ENCODE measurements around the gene WWOX. TPM values are rescaled to one million over a fixed set of nuclear protein-coding genes. Genes with fewer than 3 reads are reported as not detected.
"Not testable (repeated sequence)": the region's sequence is repeated elsewhere in the genome, so short reads cannot be mapped to it uniquely, and the experiment has no call there.

Gene WWOX
- total and polyA plus RNA-seq, 7 donors, result 7.1 to 46.8 (median 16.1) TPM

DNA sequence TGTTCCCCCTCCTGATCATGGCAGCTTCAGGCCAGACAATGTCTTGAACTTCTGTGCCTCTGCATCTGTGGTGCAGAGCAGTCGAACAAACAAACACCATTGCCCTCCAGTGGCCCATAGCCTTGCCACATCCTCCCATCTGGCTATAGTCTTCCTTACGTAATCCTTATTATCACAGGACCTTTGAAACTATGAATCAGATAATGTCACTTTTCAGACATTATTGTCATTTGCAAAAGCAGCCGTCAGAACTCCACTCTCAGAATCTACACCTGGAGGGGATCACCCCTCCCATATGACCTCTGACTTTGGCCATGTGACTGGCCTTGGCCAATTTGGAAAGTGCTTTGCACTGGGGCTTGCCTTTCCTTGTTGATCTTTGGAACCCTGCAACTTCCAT is 1113.8 kb downstream of the WWOX start:
- intact Hi-C loops (cut with DNase I), result no loop called here
- 40 to 61% methylated on average over 3 of the region's 3 CpGs for WGBS, 2 donors
- TF ChIP-seq POLR2AphosphoS5 (IDR thresholded peaks at IDR 0.05) (no peak), EP300 (IDR thresholded peaks at IDR 0.05) (no peak), POLR2A (IDR thresholded peaks at IDR 0.05) (no peak)
- TF ChIP-seq, protein P1, sequence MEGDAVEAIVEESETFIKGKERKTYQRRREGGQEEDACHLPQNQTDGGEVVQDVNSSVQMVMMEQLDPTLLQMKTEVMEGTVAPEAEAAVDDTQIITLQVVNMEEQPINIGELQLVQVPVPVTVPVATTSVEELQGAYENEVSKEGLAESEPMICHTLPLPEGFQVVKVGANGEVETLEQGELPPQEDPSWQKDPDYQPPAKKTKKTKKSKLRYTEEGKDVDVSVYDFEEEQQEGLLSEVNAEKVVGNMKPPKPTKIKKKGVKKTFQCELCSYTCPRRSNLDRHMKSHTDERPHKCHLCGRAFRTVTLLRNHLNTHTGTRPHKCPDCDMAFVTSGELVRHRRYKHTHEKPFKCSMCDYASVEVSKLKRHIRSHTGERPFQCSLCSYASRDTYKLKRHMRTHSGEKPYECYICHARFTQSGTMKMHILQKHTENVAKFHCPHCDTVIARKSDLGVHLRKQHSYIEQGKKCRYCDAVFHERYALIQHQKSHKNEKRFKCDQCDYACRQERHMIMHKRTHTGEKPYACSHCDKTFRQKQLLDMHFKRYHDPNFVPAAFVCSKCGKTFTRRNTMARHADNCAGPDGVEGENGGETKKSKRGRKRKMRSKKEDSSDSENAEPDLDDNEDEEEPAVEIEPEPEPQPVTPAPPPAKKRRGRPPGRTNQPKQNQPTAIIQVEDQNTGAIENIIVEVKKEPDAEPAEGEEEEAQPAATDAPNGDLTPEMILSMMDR (IDR thresholded peaks at IDR 0.05), result no peak

DNA sequence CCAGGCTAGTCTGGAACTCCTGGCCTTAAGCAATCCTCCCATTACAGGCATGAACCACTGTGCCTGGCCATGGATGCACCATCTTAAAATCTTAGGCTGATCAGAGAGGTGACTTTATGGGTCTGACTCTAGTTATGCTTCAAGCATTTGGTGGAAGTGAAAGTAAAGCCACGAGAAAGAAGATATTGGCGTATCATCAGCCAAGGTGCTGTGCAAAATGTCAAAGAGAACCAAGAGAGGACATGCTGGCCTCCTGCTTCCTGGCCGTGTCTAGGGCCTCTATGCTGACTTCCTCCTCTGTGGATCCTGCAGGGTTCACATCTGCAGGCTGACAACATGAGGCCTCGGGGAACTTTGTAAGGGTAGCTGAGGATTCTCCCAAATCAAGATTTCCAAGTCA is 1115.8 kb downstream of the WWOX start:
- TF ChIP-seq POLR2AphosphoS5 (IDR thresholded peaks at IDR 0.05) (no peak), EP300 (IDR thresholded peaks at IDR 0.05) (no peak), POLR2A (IDR thresholded peaks at IDR 0.05) (no peak)
- TF ChIP-seq, protein P1 (IDR thresholded peaks at IDR 0.05), result no peak
- Histone ChIP-seq H3K27ac (no peak overlapping the region), H3K9me3 (no peaks in the 10 kb centered on the region), H3K36me3 (no peaks in the 10 kb centered on the region), H3K27me3 (no peaks in the 10 kb centered on the region), H3K4me3 (no peak overlapping the region), H3K4me1 (peaks cover 0 to 12% (median 5%) of the 10 kb centered on the region in 4 donors)
- no peak for DNase-seq
- intact Hi-C loops (cut with DNase I), result no loop called here
- WGBS, 2 donors, result 65 to 75% methylated on average over 4 of the region's 4 CpGs

More for the DNA sequence above, 1113.8 kb downstream of the WWOX start:
- no peak overlapping the region for H3K27ac ChIP-seq
- no peaks in the 10 kb centered on the region for H3K36me3 ChIP-seq
- no peaks in the 10 kb centered on the region for H3K27me3 ChIP-seq
- H3K4me3 ChIP-seq, result no peak overlapping the region
- peaks cover 0 to 2% (median under 1%) of the 10 kb centered on the region in 4 donors for H3K4me1 ChIP-seq
- H3K9me3 ChIP-seq, result no peaks in the 10 kb centered on the region
- no peak for DNase-seq

DNA sequence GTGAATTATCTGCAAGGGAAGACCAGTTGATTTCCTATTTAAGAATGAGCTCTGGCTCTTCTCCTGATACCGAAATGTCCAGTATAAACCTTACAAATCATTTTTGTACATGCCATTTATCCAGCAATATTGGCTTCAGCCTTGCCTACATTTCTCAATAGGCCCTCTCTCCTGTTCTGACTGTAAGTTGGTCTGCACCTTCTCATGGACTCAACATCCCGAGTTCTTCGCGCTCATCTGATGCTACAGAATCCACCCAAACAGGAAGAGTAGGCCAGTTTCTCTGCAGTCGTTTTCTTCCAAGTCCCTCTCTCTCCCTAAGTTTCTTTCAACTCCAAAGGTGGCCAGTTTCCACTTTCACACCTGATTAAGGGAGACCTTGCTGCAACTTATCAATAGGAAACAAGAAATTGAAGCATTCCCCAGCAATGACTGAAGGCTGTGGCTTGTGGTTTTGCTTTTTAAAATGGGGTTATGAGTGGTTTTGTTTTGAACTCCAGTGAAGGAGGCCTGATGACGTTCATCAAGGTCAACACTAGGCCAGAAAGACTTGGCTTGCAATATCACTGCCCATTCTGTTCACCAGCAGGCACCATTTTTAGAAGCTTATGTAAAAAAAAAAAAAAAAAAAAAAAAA is 1118.0 kb downstream of the WWOX start:
- 79 to 85% methylated on average over 6 of the region's 6 CpGs for WGBS, 2 donors
- H3K9me3 ChIP-seq, result no peaks in the 10 kb centered on the region
- TF ChIP-seq POLR2AphosphoS5 (IDR thresholded peaks at IDR 0.05) (no peak), EP300 (IDR thresholded peaks at IDR 0.05) (no peak)

DNA sequence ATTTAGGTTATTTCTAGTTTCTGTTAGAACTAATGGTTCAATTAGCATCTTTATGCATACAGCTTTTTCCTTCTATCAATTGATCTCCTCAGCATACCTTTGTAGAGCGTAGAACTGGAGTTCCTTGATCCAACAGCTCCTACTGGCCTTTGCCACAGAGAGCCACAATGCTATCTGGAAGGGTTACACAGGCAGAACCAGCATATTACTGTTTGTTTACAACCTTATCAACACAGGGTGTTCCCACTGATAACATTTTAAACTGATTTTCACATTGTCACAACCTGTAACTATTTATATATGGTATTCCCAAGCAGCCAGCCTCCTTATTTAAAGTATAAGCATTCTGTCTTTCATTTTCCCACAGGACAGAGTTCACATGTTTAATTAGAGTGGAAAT is 1118.9 kb downstream of the WWOX start:
- Histone ChIP-seq H3K4me1 (peaks cover 0 to 12% (median 5%) of the 10 kb centered on the region in 4 donors), H3K27ac (no peak overlapping the region), H3K27me3 (no peaks in the 10 kb centered on the region), H3K4me3 (no peak overlapping the region), H3K9me3 (no peaks in the 10 kb centered on the region), H3K36me3 (no peaks in the 10 kb centered on the region)
- intact Hi-C loops (cut with DNase I), result no loop called here
- DNase-seq, result no peak
- TF ChIP-seq EP300 (IDR thresholded peaks at IDR 0.05) (no peak), POLR2A (IDR thresholded peaks at IDR 0.05) (no peak), POLR2AphosphoS5 (IDR thresholded peaks at IDR 0.05) (no peak)
- TF ChIP-seq, protein P1 (IDR thresholded peaks at IDR 0.05), result no peak
- 20 to 66% methylated on average over 1 of the region's 1 CpG for WGBS, 2 donors

More for the DNA sequence above, 1118.0 kb downstream of the WWOX start:
- H3K4me3 ChIP-seq, result no peak overlapping the region
- peaks cover 0 to 12% (median 5%) of the 10 kb centered on the region in 4 donors for H3K4me1 ChIP-seq
- no peak overlapping the region for H3K27ac ChIP-seq
- intact Hi-C loops (cut with DNase I), result no loop called here
- no peaks in the 10 kb centered on the region for H3K36me3 ChIP-seq
- H3K27me3 ChIP-seq, result no peaks in the 10 kb centered on the region
- DNase-seq, result no peak

DNA sequence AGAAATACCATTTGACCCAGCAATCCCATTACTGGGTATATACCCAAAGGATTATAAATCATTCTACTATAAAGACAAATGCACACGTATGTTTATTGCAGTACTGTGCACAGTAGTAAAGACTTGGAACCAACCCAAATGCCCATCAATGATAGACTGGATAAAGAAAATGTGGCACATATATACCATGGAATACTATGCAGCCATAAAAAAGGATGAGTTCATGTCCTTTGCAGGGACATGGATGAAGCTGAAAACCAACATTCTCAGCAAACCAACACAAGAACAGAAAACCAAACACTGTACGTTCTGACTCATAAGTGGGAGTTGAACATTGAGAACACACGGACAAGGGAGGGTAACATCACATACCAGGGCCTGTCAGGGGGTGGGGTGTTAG is 1126.5 kb downstream of the WWOX start:
- H3K27me3 ChIP-seq; H3K36me3 ChIP-seq; H3K4me3 ChIP-seq; H3K9me3 ChIP-seq; H3K27ac ChIP-seq; DNase-seq; intact Hi-C loops (cut with DNase I): not testable (repeated sequence)
- H3K4me1 ChIP-seq, result peaks cover 0 to 20% (median 10%) of the 10 kb centered on the region in 4 donors
- 74 to 86% methylated on average over 3 of the region's 3 CpGs for WGBS, 2 donors

DNA sequence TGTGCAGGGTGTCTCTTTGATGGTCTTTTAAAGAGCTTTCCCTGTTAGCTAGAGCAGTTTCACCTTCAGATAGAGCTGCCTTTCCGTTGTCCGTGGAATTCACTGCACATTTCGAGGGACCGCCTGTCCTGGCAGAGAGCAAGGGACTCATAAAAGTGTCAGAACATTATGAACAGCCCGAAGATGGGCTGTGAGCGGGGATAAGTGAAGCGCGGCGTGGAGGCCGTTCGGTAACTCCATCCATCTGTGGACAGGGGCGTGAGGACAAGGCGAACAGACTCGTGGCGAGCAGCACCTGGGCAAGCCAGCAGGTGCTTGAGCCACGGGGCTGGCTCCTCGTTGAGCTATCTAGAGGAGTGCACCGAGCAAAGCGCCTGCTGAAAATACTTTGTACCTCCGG is 1129.9 kb downstream of the WWOX start:
- no peaks in the 10 kb centered on the region for H3K36me3 ChIP-seq
- 76 to 83% methylated on average over 20 of the region's 20 CpGs for WGBS, 2 donors
- peak overlapping the region in 3 of 4 donors; percentile 12 to 36 (median 20) for H3K4me3 ChIP-seq
- DNase-seq, result peak; percentile 67
- H3K9me3 ChIP-seq, result no peaks in the 10 kb centered on the region
- no peaks in the 10 kb centered on the region for H3K27me3 ChIP-seq
- H3K27ac ChIP-seq, result peak overlapping the region in 2 of 4 donors; percentile 13 to 49
- H3K4me1 ChIP-seq, result peaks cover 0 to 20% (median 10%) of the 10 kb centered on the region in 4 donors
- intact Hi-C loops (cut with DNase I), result no loop called here
- TF ChIP-seq EP300 (IDR thresholded peaks at IDR 0.05) (no peak), POLR2AphosphoS5 (IDR thresholded peaks at IDR 0.05) (peak in 1 of 4 donors; percentile 47), POLR2A (IDR thresholded peaks at IDR 0.05) (no peak)
- TF ChIP-seq, protein P1 (IDR thresholded peaks at IDR 0.05), result no peak

DNA sequence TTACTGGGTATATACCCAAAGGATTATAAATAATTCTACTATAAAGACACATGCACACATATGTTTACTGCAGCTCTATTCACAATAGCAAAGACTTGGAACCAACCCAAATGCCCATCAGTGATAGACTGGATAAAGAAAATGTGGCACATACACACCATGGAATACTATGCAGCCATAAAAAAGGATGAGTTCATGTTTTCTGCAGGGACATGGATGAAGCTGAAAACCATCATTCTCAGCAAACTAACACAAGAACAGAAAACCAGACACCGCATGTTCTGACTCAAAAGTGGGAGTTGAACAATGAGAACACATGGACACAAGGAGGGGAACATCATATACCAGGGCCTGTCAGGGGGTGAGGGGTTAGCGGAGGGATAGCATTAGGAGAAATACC is 1146.2 kb downstream of the WWOX start:
- WGBS, 2 donors, result 96 to 97% methylated on average over 2 of the region's 2 CpGs
- peaks cover 0 to 14% (median 3%) of the 10 kb centered on the region in 4 donors for H3K4me1 ChIP-seq
- H3K27ac ChIP-seq; H3K27me3 ChIP-seq; H3K9me3 ChIP-seq; H3K4me3 ChIP-seq; DNase-seq; H3K36me3 ChIP-seq; intact Hi-C loops (cut with DNase I): not testable (repeated sequence)
